Measurements from ENCODE around the gene ERMN. TPM values are rescaled to one million over a fixed set of nuclear protein-coding genes. Genes with fewer than 3 reads are reported as not detected.

ERMN gene
- total RNA-seq, 1 donor from 2014 or later, result not detected

DNA sequence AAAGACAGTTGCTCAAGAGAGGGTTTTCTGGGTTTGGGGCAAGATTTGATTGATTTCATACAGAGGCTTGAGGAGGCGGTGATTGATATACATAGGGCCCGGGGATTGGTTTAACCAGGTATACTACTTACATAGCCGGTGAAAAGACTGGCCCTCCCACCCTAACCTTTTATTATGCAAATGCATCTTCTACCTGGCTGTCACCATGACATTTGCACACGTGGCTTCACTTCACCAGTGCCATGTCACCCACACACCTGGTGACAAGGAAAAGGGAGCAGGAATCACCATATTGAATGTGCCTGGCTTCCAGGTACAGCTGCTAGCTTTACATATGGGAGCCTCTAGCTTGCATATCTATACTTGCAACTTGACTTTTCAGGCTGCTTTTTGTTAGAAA is 9.7 kb downstream of the ERMN start:
- no peak for DNase-seq (ENCODE audit: extremely low spot score, unreplicated experiment)
- Mint-ChIP-seq H3K27ac (ENCODE audit: unreplicated experiment) (no peak overlapping the region), H3K9me3 (ENCODE audit: unreplicated experiment) (no peaks in the 10 kb centered on the region), H3K4me1 (ENCODE audit: unreplicated experiment) (peaks cover 8% of the 10 kb centered on the region), H3K36me3 (ENCODE audit: unreplicated experiment) (no peaks in the 10 kb centered on the region), H3K4me3 (ENCODE audit: unreplicated experiment) (no peak overlapping the region), H3K27me3 (ENCODE audit: unreplicated experiment) (peaks cover 3% of the 10 kb centered on the region)
- TF ChIP-seq, protein P1, sequence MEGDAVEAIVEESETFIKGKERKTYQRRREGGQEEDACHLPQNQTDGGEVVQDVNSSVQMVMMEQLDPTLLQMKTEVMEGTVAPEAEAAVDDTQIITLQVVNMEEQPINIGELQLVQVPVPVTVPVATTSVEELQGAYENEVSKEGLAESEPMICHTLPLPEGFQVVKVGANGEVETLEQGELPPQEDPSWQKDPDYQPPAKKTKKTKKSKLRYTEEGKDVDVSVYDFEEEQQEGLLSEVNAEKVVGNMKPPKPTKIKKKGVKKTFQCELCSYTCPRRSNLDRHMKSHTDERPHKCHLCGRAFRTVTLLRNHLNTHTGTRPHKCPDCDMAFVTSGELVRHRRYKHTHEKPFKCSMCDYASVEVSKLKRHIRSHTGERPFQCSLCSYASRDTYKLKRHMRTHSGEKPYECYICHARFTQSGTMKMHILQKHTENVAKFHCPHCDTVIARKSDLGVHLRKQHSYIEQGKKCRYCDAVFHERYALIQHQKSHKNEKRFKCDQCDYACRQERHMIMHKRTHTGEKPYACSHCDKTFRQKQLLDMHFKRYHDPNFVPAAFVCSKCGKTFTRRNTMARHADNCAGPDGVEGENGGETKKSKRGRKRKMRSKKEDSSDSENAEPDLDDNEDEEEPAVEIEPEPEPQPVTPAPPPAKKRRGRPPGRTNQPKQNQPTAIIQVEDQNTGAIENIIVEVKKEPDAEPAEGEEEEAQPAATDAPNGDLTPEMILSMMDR (IDR thresholded peaks at IDR 0.05), result no peak

DNA sequence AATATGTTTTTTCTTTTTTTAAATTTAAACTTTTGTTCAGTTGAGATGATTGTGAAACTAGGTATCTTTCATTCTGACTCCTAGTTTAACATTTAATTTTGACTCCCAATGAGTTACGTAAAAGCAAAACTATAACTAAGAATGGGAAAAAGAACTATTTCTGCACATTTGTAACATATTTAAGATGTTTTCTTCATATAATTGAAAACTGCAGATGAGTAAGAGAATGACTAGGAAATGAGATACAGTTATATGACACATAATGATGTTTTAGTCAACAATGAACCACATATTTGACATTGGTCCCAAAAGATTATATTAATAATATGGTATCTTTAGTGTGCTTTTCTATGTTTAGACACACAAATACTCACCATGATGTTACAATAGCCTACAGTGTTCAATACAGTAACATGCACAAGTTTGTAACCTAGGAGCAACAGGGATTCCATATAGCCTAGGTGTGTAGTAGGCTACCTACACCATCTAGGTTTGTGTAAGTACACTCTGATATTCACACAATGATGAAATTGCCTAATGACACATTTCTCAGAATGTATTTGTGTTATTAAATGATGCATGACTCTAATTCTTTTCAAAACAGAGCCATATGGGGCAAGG is 12.6 kb downstream of the ERMN start:
- peaks cover 8% of the 10 kb centered on the region for H3K4me1 Mint-ChIP-seq (ENCODE audit: unreplicated experiment)
- TF ChIP-seq, protein P1 (IDR thresholded peaks at IDR 0.05), result no peak
- DNase-seq (ENCODE audit: extremely low spot score, unreplicated experiment), result no peak
- H3K27me3 Mint-ChIP-seq (ENCODE audit: unreplicated experiment), result no peaks in the 10 kb centered on the region
- no peak overlapping the region for H3K27ac Mint-ChIP-seq (ENCODE audit: unreplicated experiment)
- H3K4me3 Mint-ChIP-seq (ENCODE audit: unreplicated experiment), result no peak overlapping the region
- no peaks in the 10 kb centered on the region for H3K36me3 Mint-ChIP-seq (ENCODE audit: unreplicated experiment)
- no peaks in the 10 kb centered on the region for H3K9me3 Mint-ChIP-seq (ENCODE audit: unreplicated experiment)

DNA sequence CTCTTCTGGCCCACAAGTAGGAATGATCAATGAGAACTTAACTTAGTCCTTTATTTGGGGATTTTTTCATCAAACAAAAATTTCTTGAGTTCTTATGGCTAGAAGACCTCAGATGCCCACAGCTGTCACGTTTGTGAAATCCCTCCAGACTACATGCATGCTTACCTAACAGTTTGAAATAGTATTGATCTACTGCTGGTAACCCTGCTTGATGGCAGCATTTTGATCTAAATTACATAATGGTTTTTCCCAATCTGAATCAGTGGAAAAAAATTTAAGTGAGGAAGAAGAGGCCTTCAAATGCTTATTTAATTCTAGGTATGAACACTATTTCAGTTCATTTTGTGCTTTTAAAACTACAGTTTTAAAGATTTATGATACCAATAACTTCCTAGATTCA is 13.9 kb downstream of the ERMN start:
- Mint-ChIP-seq H3K27ac (ENCODE audit: unreplicated experiment) (no peak overlapping the region), H3K27me3 (ENCODE audit: unreplicated experiment) (no peaks in the 10 kb centered on the region), H3K4me3 (ENCODE audit: unreplicated experiment) (no peak overlapping the region), H3K9me3 (ENCODE audit: unreplicated experiment) (no peaks in the 10 kb centered on the region), H3K36me3 (ENCODE audit: unreplicated experiment) (no peaks in the 10 kb centered on the region), H3K4me1 (ENCODE audit: unreplicated experiment) (peaks cover 8% of the 10 kb centered on the region)
- TF ChIP-seq, protein P1 (IDR thresholded peaks at IDR 0.05), result no peak
- DNase-seq (ENCODE audit: extremely low spot score, unreplicated experiment), result no peak

DNA sequence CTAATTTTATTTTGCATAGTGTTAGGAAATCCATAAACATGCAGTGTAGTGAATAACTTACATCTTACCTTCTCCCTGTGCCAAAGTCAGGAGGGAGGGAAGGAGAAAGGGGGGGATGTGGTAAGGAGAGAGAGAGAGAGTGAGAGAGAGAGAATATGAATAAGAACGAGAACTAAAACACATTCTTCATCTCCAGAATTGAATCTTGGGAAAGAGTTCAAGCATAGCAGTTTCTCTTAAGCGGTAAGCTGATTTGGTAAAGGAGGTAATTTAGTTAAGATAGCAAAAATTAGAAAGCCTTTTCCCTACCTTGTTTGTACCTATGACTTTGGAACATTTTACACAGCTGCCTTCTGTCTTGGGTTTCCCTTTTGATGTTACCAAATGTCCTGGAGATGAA is 15.7 kb downstream of the ERMN start:
- Mint-ChIP-seq H3K4me3 (ENCODE audit: unreplicated experiment) (no peak overlapping the region), H3K9me3 (ENCODE audit: unreplicated experiment) (no peaks in the 10 kb centered on the region), H3K36me3 (ENCODE audit: unreplicated experiment) (no peaks in the 10 kb centered on the region), H3K27me3 (ENCODE audit: unreplicated experiment) (no peaks in the 10 kb centered on the region), H3K4me1 (ENCODE audit: unreplicated experiment) (peaks cover 8% of the 10 kb centered on the region), H3K27ac (ENCODE audit: unreplicated experiment) (no peak overlapping the region)
- no peak for DNase-seq (ENCODE audit: extremely low spot score, unreplicated experiment)
- TF ChIP-seq, protein P1 (IDR thresholded peaks at IDR 0.05), result no peak

DNA sequence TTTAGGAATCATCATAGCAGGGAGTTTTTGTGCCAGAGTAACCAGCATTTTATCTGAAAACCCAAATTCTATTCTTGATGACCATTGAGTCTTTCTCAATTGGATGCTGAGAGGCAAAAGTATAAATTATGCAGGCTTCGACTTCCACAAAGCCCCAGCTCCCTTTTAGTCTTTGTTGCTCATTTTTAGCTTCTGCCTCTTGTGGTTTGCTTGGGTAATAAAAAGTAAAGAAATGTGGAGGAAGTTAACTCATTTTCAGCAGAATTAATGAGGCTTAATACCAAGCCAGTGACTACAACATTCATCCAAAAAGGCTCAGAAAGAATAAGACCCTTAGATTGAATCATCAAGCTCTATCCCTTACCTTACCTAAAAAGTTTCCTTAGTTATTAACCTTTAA is 18.6 kb downstream of the ERMN start:
- Mint-ChIP-seq H3K9me3 (ENCODE audit: unreplicated experiment) (no peaks in the 10 kb centered on the region), H3K4me3 (ENCODE audit: unreplicated experiment) (no peak overlapping the region), H3K4me1 (ENCODE audit: unreplicated experiment) (peaks cover 5% of the 10 kb centered on the region), H3K27ac (ENCODE audit: unreplicated experiment) (no peak overlapping the region), H3K36me3 (ENCODE audit: unreplicated experiment) (no peaks in the 10 kb centered on the region), H3K27me3 (ENCODE audit: unreplicated experiment) (peaks cover 4% of the 10 kb centered on the region)
- DNase-seq (ENCODE audit: extremely low spot score, unreplicated experiment), result no peak
- TF ChIP-seq, protein P1 (IDR thresholded peaks at IDR 0.05), result peak; percentile 14

All from osteocyte (in vitro differentiated cells).